Stimulated activated CD8-positive, alpha-beta memory T cell treated with anti-CD3 and anti-CD28 coated beads, Interleukin-12 subunit alpha, Interleukin-12 subunit beta, amount 100 ng/mL, for 4 hours (primary cell): Measurements from ENCODE around the gene FBXW5.
A peak's percentile ranks its signal among the peaks of the same experiment; 100 is the strongest.

Source experiments
- DNase-seq: peaks from one replicate; pipeline ENCODE4 v3.0.0-alpha.2; 2020; ENCODE audit warnings: low read depth

The FBXW5 gene

GRCh38 chr9:136961279-136962065, 16.9 kb upstream of the FBXW5 start:
- DNase-seq: no peak

GRCh38 chr9:136960938-136961275, 16.4 kb upstream of the FBXW5 start:
- DNase-seq: no peak

- no peak for DNase-seq
Observed at GRCh38 chr9:136960212-136960937, 15.8 kb upstream of the FBXW5 start.

GRCh38 chr9:136958898-136959850, 14.6 kb upstream of the FBXW5 start:
- no peak for DNase-seq

- no peak for DNase-seq
Observed at GRCh38 chr9:136958473-136958872, 13.9 kb upstream of the FBXW5 start.

GRCh38 chr9:136957901-136958300, 13.4 kb upstream of the FBXW5 start:
- DNase-seq: no peak

GRCh38 chr9:136957461-136957860, 12.9 kb upstream of the FBXW5 start:
- DNase-seq: no peak

- no peak for DNase-seq
Observed at GRCh38 chr9:136956604-136957003, 12.1 kb upstream of the FBXW5 start.

- DNase-seq: no peak
Observed at GRCh38 chr9:136955943-136956335, 11.4 kb upstream of the FBXW5 start.

GRCh38 chr9:136955202-136955942, 10.8 kb upstream of the FBXW5 start:
- DNase-seq: no peak

GRCh38 chr9:136954270-136955083, 9.9 kb upstream of the FBXW5 start:
- DNase-seq: no peak

- DNase-seq: no peak
Observed at GRCh38 chr9:136953771-136954269, 9.3 kb upstream of the FBXW5 start.

GRCh38 chr9:136952876-136953770, 8.6 kb upstream of the FBXW5 start:
- no peak for DNase-seq

GRCh38 chr9:136952321-136952850, 7.8 kb upstream of the FBXW5 start:
- no peak for DNase-seq

- DNase-seq: no peak
Observed at GRCh38 chr9:136951541-136952320, 7.2 kb upstream of the FBXW5 start, which contains the start of gene LCN12. Gene LCN12, plus strand, starts transcription at chr9:136952273. Its CDS starts 55 bp downstream, at chr9:136952328.

GRCh38 chr9:136950656-136951276, 6.2 kb upstream of the FBXW5 start:
- DNase-seq: no peak

- DNase-seq: peak; percentile 95
Observed at GRCh38 chr9:136949817-136950655, 5.5 kb upstream of the FBXW5 start.
